HG03575 (cell line): ENCODE data around the gene MBNL3.
"Not testable (repeated sequence)": the region's sequence is repeated elsewhere in the genome, so short reads cannot be mapped to it uniquely, and the experiment has no call there.

Source experiments
- ATAC-seq: cut with Tn5 transposase; IDR thresholded peaks from one replicate; pipeline ENCODE4 v1.9.1; 2021; ENCODE audit not compliant: unreplicated experiment, insufficient number of reproducible peaks, low FRiP score; ENCODE audit errors: extremely low read depth

MBNL3 gene

GRCh38 chrX:132326960-132327359, 161.9 kb downstream of the MBNL3 start:
- ATAC-seq, result not testable (repeated sequence)
